HG03378 (cell line): ENCODE measurements around the gene BMAL1.
"Not testable (repeated sequence)": the region's sequence is repeated elsewhere in the genome, so short reads cannot be mapped to it uniquely, and the experiment has no call there.

Experiments used
- ATAC-seq: cut with Tn5 transposase; IDR thresholded peaks from one replicate; pipeline ENCODE4 v1.9.1; 2021; ENCODE audit warnings: mild to moderate bottlenecking, moderate library complexity; ENCODE audit not compliant: unreplicated experiment

The BMAL1 gene

GRCh38 chr11:13277768-13278608 lies at the start of gene BMAL1:
Gene BMAL1, plus strand, starts transcription at chr11:13277790. Its CDS starts 76,519 bp downstream, at chr11:13354309.
- peak; percentile 14 for ATAC-seq

- no peak for ATAC-seq
Observed at GRCh38 chr11:13228572-13228971, 49.0 kb upstream of the BMAL1 start.

- no peak for ATAC-seq
Observed at GRCh38 chr11:13229136-13229535, 48.5 kb upstream of the BMAL1 start.

GRCh38 chr11:13229711-13230318 lies 47.8 kb upstream of the BMAL1 start:
- no peak for ATAC-seq

- no peak for ATAC-seq
Observed at GRCh38 chr11:13233173-13233745, 44.3 kb upstream of the BMAL1 start.

- ATAC-seq: no peak
Observed at GRCh38 chr11:13235895-13236294, 41.7 kb upstream of the BMAL1 start.

GRCh38 chr11:13236626-13237025 lies 41.0 kb upstream of the BMAL1 start:
- ATAC-seq: no peak

DNA sequence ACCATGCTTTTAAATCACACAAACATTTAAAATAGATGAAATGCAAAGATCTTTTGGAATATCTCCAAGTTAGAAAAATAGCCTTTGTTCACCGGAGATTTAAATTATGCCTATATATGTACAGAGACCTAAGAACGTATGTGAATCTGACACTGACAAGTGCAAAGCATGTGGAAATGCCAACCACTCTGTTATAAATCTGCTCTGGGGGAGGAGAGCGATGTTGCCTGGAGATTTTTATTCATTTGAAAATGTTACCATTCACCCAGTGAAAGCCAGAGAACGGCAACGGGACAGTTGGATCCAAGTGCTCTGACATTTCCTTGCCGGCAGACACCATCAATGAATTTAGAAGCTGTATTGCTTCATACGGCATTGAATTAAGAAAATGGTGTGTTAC lies 39.8 kb upstream of the BMAL1 start:
- no peak for ATAC-seq

GRCh38 chr11:13238879-13239514 lies 38.6 kb upstream of the BMAL1 start:
- peak; percentile 74 for ATAC-seq

DNA sequence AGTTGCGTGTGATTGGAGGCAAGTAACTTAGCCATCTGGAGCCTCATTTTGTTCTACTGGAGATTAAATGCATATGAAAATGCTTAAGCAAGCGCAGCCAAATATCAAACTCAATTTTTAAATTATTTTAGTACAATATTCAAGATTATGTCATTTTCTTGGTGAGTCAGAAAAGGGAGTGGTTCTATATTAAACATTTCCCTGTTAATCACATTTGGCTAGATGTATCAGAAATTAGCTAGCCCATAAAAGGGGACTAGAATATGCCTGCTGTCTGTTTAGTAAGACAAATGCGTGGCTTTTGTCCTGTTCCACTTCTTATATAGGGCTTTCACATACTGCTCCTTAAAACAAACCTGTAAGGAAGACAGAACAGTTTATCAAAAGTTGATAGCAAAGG lies 35.0 kb upstream of the BMAL1 start:
- ATAC-seq: no peak

GRCh38 chr11:13247606-13248296 lies 29.8 kb upstream of the BMAL1 start:
- ATAC-seq: no peak

- ATAC-seq: no peak
Observed at GRCh38 chr11:13249177-13249576, 28.4 kb upstream of the BMAL1 start.

DNA sequence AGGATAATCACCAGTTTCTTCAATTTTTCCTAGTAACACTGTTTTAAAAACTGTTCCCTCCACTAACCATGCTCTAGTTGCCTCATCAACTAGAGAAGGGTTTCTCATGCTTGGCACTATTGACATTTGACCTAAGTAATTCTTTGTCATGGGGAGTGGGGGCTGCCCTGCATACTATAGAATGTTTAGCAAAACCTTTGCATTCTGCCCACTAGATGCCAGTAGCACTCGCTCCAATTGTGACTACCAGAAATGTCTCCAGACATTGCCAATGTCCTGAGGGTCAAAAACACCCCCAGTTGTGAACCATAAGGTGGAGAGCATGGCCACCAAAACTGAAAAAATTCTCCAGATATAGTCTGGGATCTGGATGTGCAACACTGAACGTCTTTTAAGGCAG lies 27.6 kb upstream of the BMAL1 start:
- no peak for ATAC-seq

DNA sequence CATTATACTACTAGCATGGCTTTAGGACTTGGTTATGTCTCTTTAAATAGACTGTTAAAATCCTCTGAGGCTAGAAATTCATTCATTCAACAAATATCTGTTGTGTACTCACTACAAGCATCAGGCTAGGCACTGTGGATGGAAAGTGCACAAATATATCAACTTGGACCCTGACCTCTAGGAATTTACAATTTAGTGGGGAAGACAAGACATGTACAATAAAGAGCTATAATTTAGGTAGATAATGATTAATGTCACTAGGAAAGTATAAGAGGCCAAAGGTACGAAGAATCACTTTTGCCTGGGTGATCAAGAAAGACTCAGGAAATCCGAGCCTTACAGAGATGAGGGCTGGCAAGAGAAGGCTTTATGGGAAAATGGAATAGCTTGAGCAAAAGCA lies 25.6 kb upstream of the BMAL1 start:
- no peak for ATAC-seq

- ATAC-seq: no peak
Observed at GRCh38 chr11:13252438-13252837, 25.2 kb upstream of the BMAL1 start.

GRCh38 chr11:13256216-13256615 lies 21.4 kb upstream of the BMAL1 start:
- no peak for ATAC-seq

- ATAC-seq: not testable (repeated sequence)
Observed at GRCh38 chr11:13258061-13258460, 19.5 kb upstream of the BMAL1 start.

DNA sequence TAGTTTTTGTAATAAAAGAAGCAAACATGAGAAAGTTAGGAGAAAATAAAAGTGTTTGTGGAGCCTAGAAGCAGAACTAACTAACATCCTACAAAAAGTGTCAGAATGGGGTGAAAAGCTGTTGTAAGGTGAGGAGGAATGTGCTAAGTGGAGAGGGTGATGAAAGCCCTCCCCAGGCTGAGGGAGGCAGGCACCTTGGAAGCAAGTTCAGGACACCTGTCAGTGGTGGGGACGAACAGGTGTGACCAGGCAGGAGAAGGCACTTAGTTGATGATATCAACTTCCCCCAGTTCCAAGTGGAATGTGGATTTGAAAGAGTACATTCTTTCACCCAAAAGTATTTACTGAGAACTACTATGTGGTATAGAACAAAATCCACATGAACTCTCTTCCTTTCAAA lies 18.7 kb upstream of the BMAL1 start:
- ATAC-seq: no peak

GRCh38 chr11:13259374-13259773 lies 18.2 kb upstream of the BMAL1 start:
- ATAC-seq: no peak

- ATAC-seq: no peak
Observed at GRCh38 chr11:13260201-13260962, 17.2 kb upstream of the BMAL1 start.
